Testis (tissue), 3 donors: Measurements from ENCODE around the gene CCDC30. TPM values are rescaled to one million over a fixed set of nuclear protein-coding genes. Genes with fewer than 3 reads are reported as not detected.

Source experiments
- DNase-seq: peaks from one replicate; pipeline ENCODE4 v3.0.0-alpha.2; 2019
- H3K27ac ChIP-seq, 2 donors: fragments of 200-600 bp; sonication (generic); one replicate each; pipeline ENCODE4 v1.5.1; 2019
- H3K27me3 ChIP-seq: fragments of 200-600 bp; sonication (generic); one replicate; pipeline ENCODE4 v1.5.1; 2019
- H3K36me3 ChIP-seq: fragments of 200-600 bp; sonication (generic); one replicate; pipeline ENCODE4 v1.5.1; 2017; ENCODE audit warnings: low read depth; ENCODE audit errors: missing control alignments
- H3K4me1 ChIP-seq: fragments of 200-600 bp; sonication (generic); one replicate; pipeline ENCODE4 v1.5.1; 2019
- H3K4me3 ChIP-seq, 2 donors: fragments of 200-600 bp; sonication (generic); one replicate each; pipeline ENCODE4 v1.5.1; 2017 to 2019
- H3K9me3 ChIP-seq: fragments of 200-600 bp; sonication (generic); one replicate; pipeline ENCODE4 v1.5.1; 2017
- CTCF ChIP-seq, 3 experiments: fragments of 450-650 bp in 2 of 3; fragments of 200-600 bp in 1 of 3; sonication (generic) in 1 of 3; IDR thresholded peaks; one replicate each; pipeline ENCODE4 v1.5.1; 2016 to 2019; ENCODE audit warnings: antibody characterized with exemption in 3 of 3, mild to moderate bottlenecking in 2 of 3, moderate library complexity in 1 of 3
- POLR2A ChIP-seq: fragments of 450-650 bp; IDR thresholded peaks from one replicate; pipeline ENCODE4 v1.6.1; 2017; ENCODE audit warnings: antibody characterized with exemption, mild to moderate bottlenecking, moderate library complexity
- WGBS, 2 donors: methylation state at CpG; one replicate each; pipeline ENCODE4 v1.1.5; 2018; 5-methylcytosine and 5-hydroxymethylcytosine counted together
- intact Hi-C: fragments of 100-400 bp; cut with DNase I; formaldehyde crosslinking; loops from one replicate; pipeline ENCODE4 v1.15.1; 2023; ENCODE audit warnings: low total_unique reads
- polyA plus RNA-seq: library from polyadenylated mRNA; stranded (reverse); fragments of 350-450 nt; fragmentation: Illumina TruSeq; extraction: RNeasy Lipid Tissue Mini Kit (QIAGEN cat#74804); gene quantifications from one replicate; pipeline ENCODE4 v1.2.3, GENCODE V29; 2014; ENCODE audit warnings: low read depth, low replicate concordance; ENCODE audit not compliant: insufficient read depth
- total RNA-seq, 2 donors: library from RNA; depleted of rRNA; stranded (reverse); fragments of >200 nt; gene quantifications; one replicate each; pipeline ENCODE4 v1.2.3, GENCODE V29; 2016

Gene CCDC30
- total and polyA plus RNA-seq, 3 donors from 2014 or later: 5.8 to 16.1 (median 14.6) TPM

GRCh38 chr1:42524330-42524729 is 61.2 kb downstream of the CCDC30 start:
- Histone ChIP-seq H3K4me1 (no peaks in the 10 kb centered on the region), H3K9me3 (no peaks in the 10 kb centered on the region), H3K36me3 (no peaks in the 10 kb centered on the region), H3K27ac (no peak overlapping the region), H3K27me3 (no peaks in the 10 kb centered on the region), H3K4me3 (no peak overlapping the region)
- intact Hi-C loops: no loop called here
- WGBS, 2 donors: 80 to 82% methylated on average over 3 of the region's 3 CpGs
- no peak for DNase-seq
- no peak for TF ChIP-seq CTCF (IDR thresholded peaks at IDR 0.05)
- TF ChIP-seq POLR2A: no peak

GRCh38 chr1:42529724-42530181 is 66.7 kb downstream of the CCDC30 start:
- intact Hi-C loops: no loop called here
- H3K27ac ChIP-seq: no peak overlapping the region
- H3K9me3 ChIP-seq: no peaks in the 10 kb centered on the region
- 81 to 91% methylated on average over 3 of the region's 3 CpGs for WGBS, 2 donors
- TF ChIP-seq POLR2A (no peak), CTCF (IDR thresholded peaks at IDR 0.05) (no peak)
- H3K4me1 ChIP-seq: no peaks in the 10 kb centered on the region
- no peaks in the 10 kb centered on the region for H3K36me3 ChIP-seq
- no peak for DNase-seq
- H3K27me3 ChIP-seq: no peaks in the 10 kb centered on the region
- H3K4me3 ChIP-seq: no peak overlapping the region

- Histone ChIP-seq H3K27ac (no peak overlapping the region), H3K4me1 (no peaks in the 10 kb centered on the region), H3K36me3 (no peaks in the 10 kb centered on the region), H3K9me3 (no peaks in the 10 kb centered on the region), H3K4me3 (no peak overlapping the region), H3K27me3 (no peaks in the 10 kb centered on the region)
- intact Hi-C loops: no loop called here
- WGBS, 2 donors: 68 to 91% methylated on average over 2 of the region's 2 CpGs
- DNase-seq: no peak
- TF ChIP-seq POLR2A (no peak), CTCF (IDR thresholded peaks at IDR 0.05) (no peak)
Measured at GRCh38 chr1:42531043-42531442, 68.0 kb downstream of the CCDC30 start.

- Histone ChIP-seq H3K36me3 (no peaks in the 10 kb centered on the region), H3K27ac (no peak overlapping the region), H3K4me1 (no peaks in the 10 kb centered on the region), H3K27me3 (no peaks in the 10 kb centered on the region), H3K9me3 (no peaks in the 10 kb centered on the region), H3K4me3 (no peak overlapping the region)
- no peak for TF ChIP-seq CTCF (IDR thresholded peaks at IDR 0.05)
- no peak for DNase-seq
- intact Hi-C loops: no loop called here
- 65 to 74% methylated on average over 6 of the region's 6 CpGs for WGBS, 2 donors
Measured at GRCh38 chr1:42533101-42533863, 70.2 kb downstream of the CCDC30 start.

- Histone ChIP-seq H3K9me3 (no peaks in the 10 kb centered on the region), H3K27ac (no peak overlapping the region), H3K4me1 (no peaks in the 10 kb centered on the region), H3K4me3 (no peak overlapping the region), H3K27me3 (no peaks in the 10 kb centered on the region), H3K36me3 (no peaks in the 10 kb centered on the region)
- intact Hi-C loops: loop anchor here (10.0 kb wide), 1 partner anchor 126 kb away; no protein-coding TSS in a partner anchor
- DNase-seq: no peak
- TF ChIP-seq POLR2A: no peak
- no peak for TF ChIP-seq CTCF (IDR thresholded peaks at IDR 0.05)
- WGBS, 2 donors: 67 to 68% methylated on average over 1 of the region's 1 CpG
Measured at GRCh38 chr1:42541104-42541503, 78.0 kb downstream of the CCDC30 start.
